Measurements from ENCODE around the gene SH3GLB2. TPM values are rescaled to one million over a fixed set of nuclear protein-coding genes. Genes with fewer than 3 reads are reported as not detected.

The SH3GLB2 gene
- polyA plus RNA-seq, 3 donors = 44.2 to 78.3 (median 55.2) TPM

DNA sequence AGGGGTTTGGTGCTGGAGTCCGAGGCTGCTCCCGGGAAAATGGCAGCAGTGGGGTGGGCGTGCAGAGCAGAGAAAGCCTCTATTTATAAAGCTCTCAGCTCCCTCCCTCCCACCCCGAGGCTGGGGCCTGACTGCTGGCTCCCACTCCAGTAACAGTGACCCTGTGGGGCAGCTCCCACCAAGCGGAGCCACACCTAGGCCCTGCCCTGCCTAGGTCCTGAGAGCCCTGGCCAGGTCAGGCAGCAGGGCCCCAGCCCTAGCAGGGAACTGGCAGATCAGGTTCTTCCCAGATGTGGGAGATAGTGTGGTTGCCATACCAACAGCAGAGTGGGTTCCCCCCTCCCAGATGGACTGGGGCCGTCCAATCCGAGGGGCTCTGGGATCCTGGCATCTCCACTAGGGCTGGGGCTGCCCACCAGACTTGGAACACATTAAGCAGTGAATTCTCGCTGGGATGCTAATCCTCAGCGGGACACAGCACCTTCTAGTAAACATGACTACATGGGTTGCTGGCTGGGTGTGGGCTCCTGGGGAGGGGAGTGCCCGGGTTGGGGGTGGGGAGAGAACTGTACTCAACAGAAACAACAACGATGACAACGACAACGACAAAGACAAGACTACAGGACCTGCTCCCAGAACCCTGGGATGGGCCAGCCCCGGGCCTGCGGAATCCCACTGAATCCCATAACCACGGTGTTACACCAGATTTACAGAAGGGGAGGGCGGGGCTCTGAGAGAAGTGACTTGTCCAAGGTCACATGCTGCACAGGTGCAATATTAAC lies 1.5 kb downstream of the SH3GLB2 start:
- WGBS, 3 donors = 25 to 58% (median 52%) methylated on average over 17 of the region's 17 CpGs

DNA sequence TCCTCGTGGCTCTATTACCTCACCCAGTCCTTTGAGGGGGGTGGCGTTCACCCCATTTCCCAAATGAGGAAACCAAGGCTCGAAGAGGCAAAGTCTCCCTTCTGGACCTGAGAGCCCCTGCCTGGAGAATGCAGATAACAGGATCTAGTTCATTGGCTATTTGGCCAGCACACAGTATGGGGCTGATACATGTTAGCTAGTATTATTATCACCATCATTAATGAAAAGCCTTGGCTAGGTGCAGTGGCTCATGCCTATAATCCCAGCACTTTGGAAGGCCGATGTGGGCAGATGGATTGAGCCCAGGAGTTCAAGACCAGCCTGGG lies 4.3 kb downstream of the SH3GLB2 start:
- no peak overlapping the region for H3K27ac ChIP-seq (ENCODE audit: low read depth, low read length)
- 55 to 67% (median 56%) methylated on average over 4 of the region's 4 CpGs for WGBS, 3 donors

More for the DNA sequence above, 1.5 kb downstream of the SH3GLB2 start:
- no peak overlapping the region for H3K27ac ChIP-seq (ENCODE audit: low read depth, low read length)

DNA sequence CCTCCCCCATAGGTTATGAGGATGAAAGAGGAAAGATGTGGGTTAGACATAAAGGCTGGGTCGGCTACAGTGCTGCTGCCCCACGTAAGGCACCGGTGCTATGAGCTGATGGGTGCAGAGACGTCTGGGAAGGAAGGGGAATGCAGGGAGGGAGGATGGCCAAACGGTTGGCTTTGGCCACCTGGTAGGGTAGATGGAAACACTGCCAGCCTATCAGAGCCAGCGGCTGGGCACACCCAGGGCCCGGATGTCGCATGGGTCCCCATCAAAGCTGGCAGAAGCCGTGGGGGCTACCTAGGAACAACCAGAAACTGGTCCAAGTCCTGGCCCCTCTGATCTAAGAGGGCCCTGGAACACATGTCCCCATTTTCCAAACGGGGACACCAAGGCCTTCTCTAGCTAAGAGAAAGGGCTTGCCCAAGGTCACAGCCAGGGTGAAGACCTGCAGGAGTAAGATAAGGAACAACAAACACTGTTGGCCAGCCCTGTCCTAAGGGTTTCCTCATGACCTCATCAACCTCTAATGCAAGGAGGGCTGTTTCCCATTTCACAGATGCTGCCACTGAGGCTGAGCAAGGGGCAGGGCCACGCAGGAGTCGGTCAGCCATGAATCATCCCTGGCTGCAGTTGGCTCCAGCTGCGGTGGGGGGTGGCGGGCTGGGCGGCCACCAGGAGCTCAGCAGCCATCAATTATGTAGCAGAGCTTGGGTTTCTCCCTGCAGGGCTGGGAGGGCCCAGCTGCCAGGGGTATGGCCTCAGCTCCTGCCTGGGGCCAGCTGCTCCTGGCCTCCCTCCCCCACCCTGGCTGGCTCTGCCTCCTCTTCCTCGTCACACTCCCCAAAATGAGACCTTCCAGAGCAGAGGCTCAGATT lies 4.9 kb downstream of the SH3GLB2 start:
- WGBS, 3 donors = 60 to 73% (median 72%) methylated on average over 16 of the region's 16 CpGs
- H3K27ac ChIP-seq (ENCODE audit: low read depth, low read length) = no peak overlapping the region

DNA sequence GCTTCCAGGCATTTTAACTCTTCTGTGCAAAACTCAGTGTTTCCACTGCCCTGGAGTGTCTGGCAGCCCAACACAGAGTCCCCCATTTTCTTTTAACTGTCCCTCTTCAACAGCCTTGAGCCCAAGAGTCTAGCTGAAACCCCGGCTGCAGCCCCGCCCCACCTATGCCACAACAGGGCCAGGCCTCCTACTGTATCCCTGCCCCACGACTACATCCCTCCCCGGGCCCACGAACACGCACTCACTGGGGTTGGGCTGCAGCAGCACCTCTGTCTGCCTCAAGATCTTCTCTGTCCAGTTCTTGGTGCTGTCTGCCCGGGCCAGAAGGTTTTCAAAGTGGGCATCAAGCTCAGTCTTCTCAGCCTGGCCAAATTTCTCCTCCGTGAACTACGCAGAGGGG lies 6.1 kb downstream of the SH3GLB2 start:
- H3K27ac ChIP-seq (ENCODE audit: low read depth, low read length) = no peak overlapping the region
- WGBS, 3 donors = 77 to 88% (median 88%) methylated on average over 8 to 9 of the region's 9 CpGs

DNA sequence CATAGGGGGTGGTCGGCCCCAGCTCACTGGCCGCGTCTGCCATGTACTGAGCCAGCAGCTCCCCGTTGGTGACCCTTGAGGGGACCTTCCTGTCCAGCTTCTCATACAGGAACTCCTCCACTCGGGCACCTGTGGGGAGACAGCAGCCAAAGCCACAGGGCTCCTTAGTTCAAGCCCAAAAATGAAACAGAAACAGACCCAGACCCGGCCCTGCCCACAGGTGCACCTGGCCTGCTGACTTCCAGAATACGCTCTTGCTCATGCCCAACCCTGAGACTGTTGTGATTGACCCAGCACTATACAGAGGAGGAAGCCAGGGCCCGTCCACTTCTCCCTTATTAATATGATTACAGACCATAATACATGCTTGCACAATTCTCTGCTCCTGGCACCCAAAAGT lies 7.0 kb downstream of the SH3GLB2 start:
- WGBS, 3 donors = 58 to 69% (median 67%) methylated on average over 8 of the region's 8 CpGs
- H3K27ac ChIP-seq (ENCODE audit: low read depth, low read length) = no peak overlapping the region

DNA sequence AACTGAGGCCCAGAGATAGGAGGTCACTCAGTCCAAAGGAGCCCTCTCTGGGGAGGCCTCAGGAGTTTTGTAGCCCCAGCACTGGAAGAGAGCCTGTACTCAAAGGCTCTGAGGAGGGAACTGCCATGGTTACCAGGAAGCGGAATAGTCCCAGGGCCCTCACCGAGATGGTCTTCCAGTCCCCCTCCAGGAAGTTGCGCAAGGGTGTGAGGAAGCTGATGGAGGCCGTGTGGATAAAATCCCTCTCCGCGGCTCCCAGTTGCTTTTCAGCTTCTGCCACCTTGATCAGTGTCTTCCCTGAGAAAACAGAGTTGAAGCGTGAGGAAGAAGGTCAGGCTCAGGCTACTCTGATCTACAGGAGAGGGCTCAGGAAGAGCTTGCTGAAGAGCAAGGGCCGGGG lies 13.5 kb downstream of the SH3GLB2 start:
- 66 to 88% (median 79%) methylated on average over 8 of the region's 8 CpGs for WGBS, 3 donors
- no peak overlapping the region for H3K27ac ChIP-seq (ENCODE audit: low read depth, low read length)

DNA sequence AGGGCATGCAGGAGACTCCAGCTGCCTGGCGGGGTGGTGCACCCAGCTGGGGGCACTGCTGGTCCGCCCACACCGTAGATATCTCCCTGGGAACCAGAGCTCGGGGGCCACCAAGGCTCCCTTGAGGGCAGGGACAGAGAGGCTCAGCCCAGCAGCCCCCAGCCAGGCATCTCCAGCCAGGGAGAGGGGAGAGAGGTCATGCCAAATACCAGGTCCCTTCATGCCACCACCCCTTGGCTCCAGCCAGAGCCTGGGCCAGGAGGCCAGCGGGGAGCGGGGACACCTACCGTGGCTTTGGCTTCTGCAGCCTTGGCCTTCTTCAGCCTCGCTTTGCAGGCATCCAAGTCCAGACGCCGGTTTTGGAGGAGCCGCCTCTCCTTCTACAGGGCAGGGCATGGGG lies 14.0 kb downstream of the SH3GLB2 start:
- 92 to 97% (median 93%) methylated on average over 11 of the region's 11 CpGs for WGBS, 3 donors
- no peak overlapping the region for H3K27ac ChIP-seq (ENCODE audit: low read depth, low read length)

DNA sequence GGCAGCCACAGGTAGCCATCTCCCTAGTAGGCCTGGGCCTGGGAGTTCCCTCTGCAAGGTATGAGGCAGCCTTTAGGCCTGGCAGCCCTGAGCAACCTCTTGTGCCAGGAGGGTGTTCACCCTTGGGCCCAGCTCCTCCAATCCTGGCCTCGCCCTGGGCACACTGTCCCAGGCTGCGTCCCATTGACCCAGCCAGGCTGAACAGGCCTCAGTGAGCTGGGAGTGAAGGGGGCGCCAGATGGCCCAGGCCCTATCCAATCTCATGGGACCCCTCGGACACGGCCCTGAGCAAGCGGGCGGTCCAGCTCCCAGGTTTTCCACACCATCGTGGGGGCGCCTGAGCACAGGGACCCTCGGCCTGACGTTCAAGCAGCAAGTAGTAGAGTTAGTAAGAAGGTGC lies 14.5 kb downstream of the SH3GLB2 start:
- H3K27ac ChIP-seq (ENCODE audit: low read depth, low read length) = no peak overlapping the region
- 89 to 92% (median 91%) methylated on average over 11 of the region's 11 CpGs for WGBS, 3 donors

DNA sequence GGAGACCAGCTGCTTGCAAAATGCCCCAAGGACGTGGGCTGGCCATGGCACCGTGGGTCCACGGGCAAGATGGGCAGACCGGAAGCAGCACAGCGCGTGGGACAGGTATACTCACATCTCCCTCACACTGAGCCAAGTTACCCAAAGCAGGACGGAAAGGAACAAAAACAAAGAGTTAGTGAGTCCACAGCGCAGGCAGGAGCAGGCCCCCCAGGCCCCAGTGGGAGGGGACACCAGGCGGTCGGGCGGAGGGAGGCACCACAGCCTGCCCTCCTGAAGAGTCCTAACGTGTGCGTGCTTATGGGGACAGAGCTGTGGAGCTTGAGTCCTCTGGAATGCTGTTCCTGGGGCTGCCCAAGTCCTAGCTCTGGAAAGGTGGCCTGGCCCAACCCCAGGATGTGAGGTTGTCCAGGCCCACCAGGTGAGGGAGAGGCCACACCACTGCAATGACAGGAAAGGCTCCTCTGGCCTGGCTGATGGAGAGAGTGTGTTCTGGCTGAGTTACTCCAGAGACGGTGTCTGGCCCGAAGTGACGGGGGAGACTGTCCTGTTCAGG lies 15.2 kb downstream of the SH3GLB2 start:
- 93 to 96% (median 94%) methylated on average over 16 of the region's 16 CpGs for WGBS, 3 donors

DNA sequence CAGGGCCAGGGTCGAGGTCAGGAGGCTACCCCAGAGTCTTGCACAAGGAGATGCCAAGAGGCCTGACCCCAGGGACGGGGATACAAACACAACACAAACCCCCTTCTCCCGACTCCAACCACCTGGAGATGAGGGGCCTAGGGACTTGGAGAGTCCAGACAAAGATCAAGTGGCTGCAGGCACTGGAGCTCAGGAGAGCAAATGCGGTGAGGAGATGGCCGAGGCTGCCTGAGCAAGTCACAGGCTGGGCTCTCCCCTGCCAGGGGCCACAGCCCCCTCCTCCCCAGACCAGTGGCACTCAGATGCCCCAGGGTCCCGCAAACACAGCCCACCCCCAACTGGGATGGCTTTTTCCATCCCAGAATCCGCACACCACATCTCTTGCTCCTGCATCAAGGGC lies 15.8 kb downstream of the SH3GLB2 start:
- H3K27ac ChIP-seq (ENCODE audit: low read depth, low read length) = no peak overlapping the region
- WGBS, 3 donors = 86 to 92% (median 91%) methylated on average over 7 of the region's 7 CpGs

More for the DNA sequence above, 15.2 kb downstream of the SH3GLB2 start:
- no peak overlapping the region for H3K27ac ChIP-seq (ENCODE audit: low read depth, low read length)

DNA sequence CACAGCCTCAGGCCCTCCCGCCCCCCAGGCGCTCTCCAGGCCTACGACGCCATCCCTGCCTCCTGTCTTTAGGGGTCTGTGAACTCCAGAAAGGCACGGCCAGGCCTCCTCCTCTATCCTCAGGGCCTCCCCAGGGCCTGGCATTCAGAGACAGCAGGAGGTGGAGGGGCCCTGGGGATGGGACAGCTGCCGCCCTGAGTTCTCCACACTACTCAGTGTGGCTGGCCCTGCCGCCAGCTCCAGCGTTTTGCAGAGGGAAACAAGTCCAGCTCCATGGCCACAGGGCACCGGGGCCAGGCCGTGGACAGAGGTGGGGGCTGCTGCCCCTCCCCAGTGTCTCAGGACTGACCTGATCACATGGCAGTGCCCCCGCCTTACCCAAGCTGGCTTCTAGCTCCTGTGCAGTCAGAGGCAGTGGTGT lies 16.4 kb downstream of the SH3GLB2 start:
- 88 to 94% (median 89%) methylated on average over 10 to 11 of the region's 11 CpGs for WGBS, 3 donors

DNA sequence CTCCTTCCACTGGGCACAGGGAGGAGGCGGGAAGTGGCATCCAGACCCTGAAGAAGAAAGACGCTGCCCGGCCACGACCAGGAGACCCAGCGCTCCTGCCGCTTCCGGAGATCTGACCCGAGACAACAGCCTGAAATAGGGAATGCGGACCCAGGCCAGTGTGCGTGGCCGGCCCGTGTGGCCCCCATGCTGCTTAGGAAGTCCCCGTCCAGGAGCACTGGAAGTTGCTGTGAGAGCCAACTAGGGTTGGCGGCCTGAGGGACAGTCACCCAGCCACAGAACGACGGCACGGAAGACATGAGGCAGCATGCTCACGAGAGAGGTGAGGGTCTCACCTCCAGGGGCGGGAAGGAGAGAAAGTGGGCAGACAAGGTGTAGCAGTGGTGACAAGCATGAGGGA lies 17.0 kb downstream of the SH3GLB2 start:
- 95 to 97% (median 95%) methylated on average over 19 of the region's 19 CpGs for WGBS, 3 donors
- H3K27ac ChIP-seq (ENCODE audit: low read depth, low read length) = no peak overlapping the region

More for the DNA sequence above, 16.4 kb downstream of the SH3GLB2 start:
- H3K27ac ChIP-seq (ENCODE audit: low read depth, low read length) = no peak overlapping the region

DNA sequence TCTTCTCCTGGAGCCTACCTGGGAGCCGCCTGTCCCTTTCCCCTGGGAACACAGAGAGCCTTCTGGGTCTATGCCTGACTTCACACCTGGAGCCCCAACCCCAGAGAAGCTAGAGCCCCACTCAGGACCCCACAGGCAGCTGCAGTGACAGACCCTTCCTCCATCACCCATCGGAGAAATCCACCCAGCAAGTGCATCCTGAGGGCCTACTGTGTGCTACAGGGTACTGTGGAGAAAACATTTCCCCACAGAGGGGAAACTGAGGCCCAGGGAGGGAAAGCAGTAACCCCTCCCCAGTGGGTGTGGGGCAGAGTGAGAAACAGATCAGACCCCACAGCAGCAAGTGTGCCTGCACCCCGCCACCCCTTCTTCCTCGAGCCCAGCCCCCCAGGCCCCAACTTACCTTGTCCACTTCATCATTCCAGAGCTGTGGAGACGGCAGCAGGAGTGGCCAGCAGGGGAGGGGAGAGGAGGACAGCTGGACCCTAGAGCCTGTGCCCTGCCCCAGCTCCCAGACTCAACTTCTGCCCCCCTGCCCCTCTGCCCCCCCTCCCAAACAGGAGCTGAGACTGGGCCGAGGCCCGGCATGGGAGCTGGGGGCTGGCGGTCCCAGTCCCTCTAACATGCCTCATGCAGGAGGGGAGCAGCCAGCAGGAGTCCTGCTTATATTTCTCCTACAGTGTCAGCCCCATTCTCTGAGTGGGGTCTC lies 17.7 kb downstream of the SH3GLB2 start:
- no peak overlapping the region for H3K27ac ChIP-seq (ENCODE audit: low read depth, low read length)
- WGBS, 3 donors = 89 to 96% (median 96%) methylated on average over 8 of the region's 8 CpGs

DNA sequence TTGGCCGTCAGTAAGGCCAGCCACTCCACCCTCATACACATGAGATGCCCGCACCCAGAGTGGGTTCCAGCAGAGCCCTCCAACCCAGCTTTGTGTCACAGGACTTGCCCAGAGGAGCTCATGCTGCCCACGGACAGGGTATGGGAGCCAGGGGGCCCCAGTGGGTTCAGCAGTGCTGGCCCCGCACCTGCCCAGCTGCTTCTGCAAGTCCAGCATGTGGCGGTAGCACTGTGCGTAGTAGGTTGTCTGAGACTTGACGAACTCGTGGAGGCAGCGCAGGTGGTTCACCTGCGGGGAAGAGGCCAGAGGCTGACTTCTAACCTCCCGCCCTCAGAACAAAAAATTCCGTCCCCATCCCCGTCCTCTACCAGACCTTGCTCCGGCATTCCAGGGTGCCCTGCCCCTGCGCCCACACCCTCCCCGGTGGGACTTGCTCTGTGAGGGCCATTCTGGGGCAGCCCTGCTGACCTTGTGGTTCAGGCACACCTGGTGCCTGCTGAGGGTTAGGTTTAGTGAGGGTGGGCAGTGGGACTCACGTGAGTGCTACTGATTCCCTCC lies 18.5 kb downstream of the SH3GLB2 start:
- 91 to 95% (median 94%) methylated on average over 17 of the region's 17 CpGs for WGBS, 3 donors
- no peak overlapping the region for H3K27ac ChIP-seq (ENCODE audit: low read depth, low read length)

DNA sequence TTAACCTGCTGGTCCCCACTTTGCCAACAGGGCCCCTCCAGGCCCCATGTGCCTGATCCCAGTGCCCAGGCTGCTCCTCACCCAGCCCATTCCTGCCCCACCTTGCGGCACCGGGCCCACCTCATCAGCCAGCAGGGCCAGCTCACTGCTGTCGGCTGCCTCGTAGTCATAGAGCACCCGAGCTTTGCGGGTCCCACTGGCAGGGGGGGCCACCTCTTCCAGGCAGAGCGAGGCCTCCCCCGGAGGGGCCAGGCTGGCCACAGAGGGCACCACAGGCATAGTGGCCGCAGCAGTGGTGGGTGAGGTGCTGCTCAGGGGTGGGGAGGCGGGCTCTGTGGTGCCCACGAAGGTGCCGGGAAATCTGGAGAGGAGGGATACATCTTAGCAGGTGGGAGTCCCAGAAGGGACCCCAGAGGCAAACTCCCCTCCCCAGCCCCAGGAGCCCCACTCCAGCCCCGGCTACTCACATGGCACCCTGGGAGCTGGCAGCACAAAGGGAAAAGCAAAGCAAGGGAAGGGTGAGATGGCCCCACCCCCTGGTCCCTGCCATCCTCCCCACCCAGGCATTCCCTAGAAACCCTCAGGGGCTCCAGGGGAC lies 19.0 kb downstream of the SH3GLB2 start:
- H3K27ac ChIP-seq (ENCODE audit: low read depth, low read length) = no peak overlapping the region
- 83 to 89% (median 85%) methylated on average over 11 to 13 of the region's 13 CpGs for WGBS, 3 donors

DNA sequence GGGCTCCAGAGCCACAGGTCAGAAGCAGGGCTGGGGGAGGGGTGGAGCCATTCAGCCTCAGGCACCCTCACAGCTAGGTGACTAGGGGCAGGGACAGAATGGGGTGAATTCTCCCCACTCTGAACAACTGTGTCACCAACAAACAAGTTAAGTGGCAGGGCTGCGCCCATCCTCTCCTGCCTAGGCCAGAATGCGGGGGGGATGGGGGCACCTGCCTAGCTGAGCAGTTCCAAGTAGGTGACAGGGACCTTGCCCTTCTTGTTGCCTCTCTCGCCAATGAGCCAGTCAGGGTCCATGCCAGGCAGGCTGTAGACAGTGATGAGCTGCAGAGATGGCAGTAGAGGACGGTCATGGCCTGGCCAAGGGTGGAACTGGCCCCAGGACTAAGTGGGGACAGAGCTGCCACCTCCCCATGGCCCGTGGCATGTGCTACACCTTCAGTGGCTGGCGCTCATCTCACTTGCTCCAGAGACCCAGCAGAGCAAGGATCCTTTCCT lies 19.6 kb downstream of the SH3GLB2 start:
- 92 to 95% (median 93%) methylated on average over 5 to 6 of the region's 6 CpGs for WGBS, 3 donors
- H3K27ac ChIP-seq (ENCODE audit: low read depth, low read length) = no peak overlapping the region

DNA sequence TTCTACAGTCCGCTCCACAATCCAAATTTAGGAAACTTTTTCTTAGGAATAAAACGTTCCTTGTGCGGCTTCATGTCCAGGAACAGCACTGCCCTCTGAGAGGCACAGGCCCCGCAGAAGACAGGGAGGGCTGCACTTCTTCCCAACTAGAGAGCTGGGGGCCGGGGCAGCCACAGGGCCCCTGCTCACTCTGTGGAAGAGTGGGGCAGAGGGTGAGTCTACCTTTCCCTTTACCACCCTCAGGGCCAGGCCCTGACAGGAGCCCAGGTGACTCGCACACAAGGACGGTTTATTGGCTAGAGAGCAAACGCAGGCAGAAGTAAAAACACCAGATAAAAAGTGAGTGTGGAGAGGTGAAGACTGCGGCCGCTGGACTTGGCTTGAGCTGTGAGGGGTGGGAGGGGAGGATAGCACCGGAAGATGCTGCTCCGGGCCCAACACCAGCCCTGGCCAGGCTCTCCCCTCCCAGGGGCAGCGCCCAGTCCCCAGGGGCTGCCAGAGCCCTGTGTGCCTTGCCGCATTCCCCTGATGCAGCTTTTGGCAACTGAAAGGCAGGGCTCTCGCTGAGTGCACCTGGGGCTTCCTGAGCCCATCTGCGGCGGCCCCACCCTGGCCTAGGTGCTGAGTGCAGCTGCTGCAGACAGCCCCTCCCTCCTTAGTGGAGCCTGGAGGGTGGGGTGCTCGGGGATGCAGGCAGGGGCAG lies 20.2 kb downstream of the SH3GLB2 start:
- no peak overlapping the region for H3K27ac ChIP-seq (ENCODE audit: low read depth, low read length)
- WGBS, 3 donors = 79 to 88% (median 85%) methylated on average over 17 to 18 of the region's 18 CpGs
